NCI-H82 (cell line): Measurements from ENCODE around the gene COL4A2.
"Not testable (repeated sequence)": the region's sequence is repeated elsewhere in the genome, so short reads cannot be mapped to it uniquely, and the experiment has no call there.

Experiments
- DNase-seq: peaks from one replicate; lab custom pipeline; 2025; lab: John Stamatoyannopoulos, UW

The COL4A2 gene

GRCh38 chr13:110307767-110308655, 927 bp downstream of the COL4A2 start:
- peak; percentile 33 for DNase-seq

- no peak for DNase-seq
Measured at GRCh38 chr13:110308656-110309359, 1.7 kb downstream of the COL4A2 start.

GRCh38 chr13:110309661-110310524, 2.8 kb downstream of the COL4A2 start:
- no peak for DNase-seq

GRCh38 chr13:110310541-110311442, 3.7 kb downstream of the COL4A2 start:
- no peak for DNase-seq

GRCh38 chr13:110311443-110312338, 4.6 kb downstream of the COL4A2 start:
- DNase-seq = no peak

- DNase-seq = no peak
Measured at GRCh38 chr13:110312339-110313031, 5.4 kb downstream of the COL4A2 start.

- not testable (repeated sequence) for DNase-seq
Measured at GRCh38 chr13:110313261-110313660, 6.2 kb downstream of the COL4A2 start.

GRCh38 chr13:110313733-110314132, 6.6 kb downstream of the COL4A2 start:
- DNase-seq = not testable (repeated sequence)

GRCh38 chr13:110314516-110315245, 7.6 kb downstream of the COL4A2 start:
- no peak for DNase-seq

- no peak for DNase-seq
Measured at GRCh38 chr13:110316196-110316595, 9.1 kb downstream of the COL4A2 start.

GRCh38 chr13:110317093-110317492, 10.0 kb downstream of the COL4A2 start:
- no peak for DNase-seq

GRCh38 chr13:110317496-110318195, 10.6 kb downstream of the COL4A2 start:
- DNase-seq = no peak

GRCh38 chr13:110318920-110319319, 11.8 kb downstream of the COL4A2 start:
- DNase-seq = no peak

GRCh38 chr13:110319397-110319773, 12.3 kb downstream of the COL4A2 start:
- DNase-seq = no peak

GRCh38 chr13:110319774-110320509, 12.9 kb downstream of the COL4A2 start:
- DNase-seq = no peak

- no peak for DNase-seq
Measured at GRCh38 chr13:110320645-110321044, 13.6 kb downstream of the COL4A2 start.

- DNase-seq = not testable (repeated sequence)
Measured at GRCh38 chr13:110321573-110321972, 14.5 kb downstream of the COL4A2 start.
